Cerebellar nuclear complex (tissue), 1 donor: ENCODE measurements around the gene HMGN2.

Source experiments
- DNase-seq, 2 experiments: peaks; one replicate each; lab custom pipeline; 2025; lab: John Stamatoyannopoulos, UW

HMGN2 gene

DNA sequence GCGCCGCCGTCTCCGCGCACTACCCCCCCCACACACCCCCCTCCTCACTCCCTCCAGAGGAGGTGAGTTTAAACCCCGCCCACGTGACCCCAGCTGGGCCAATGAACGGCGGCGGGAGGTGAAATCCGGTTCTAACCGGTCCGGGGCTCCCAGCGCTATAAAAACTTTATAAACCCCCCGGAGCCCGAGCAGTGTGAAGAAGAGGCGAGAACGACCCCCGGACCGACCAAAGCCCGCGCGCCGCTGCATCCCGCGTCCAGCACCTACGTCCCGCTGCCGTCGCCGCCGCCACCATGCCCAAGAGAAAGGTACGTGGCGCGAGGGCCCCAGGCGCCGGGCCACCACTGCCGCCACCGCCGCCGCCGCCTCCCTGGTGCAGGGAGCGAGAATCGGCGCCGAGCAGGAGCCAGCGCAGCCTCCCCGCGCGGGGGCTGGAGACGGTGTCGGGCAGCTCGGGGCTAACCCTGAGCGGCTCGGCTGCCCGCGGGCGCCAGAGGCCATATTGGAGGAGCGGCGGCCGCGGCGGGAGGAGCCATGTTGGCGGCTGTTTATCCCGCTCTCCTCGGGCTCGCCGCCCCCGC, at the start of gene HMGN2:
Gene HMGN2 (plus strand): TSS at position 121 of the 581 bp plus-strand sequence. CDS start 173 bp downstream, at position 294.
- peak in 1 of 2 experiments; percentile 52 for DNase-seq

DNA sequence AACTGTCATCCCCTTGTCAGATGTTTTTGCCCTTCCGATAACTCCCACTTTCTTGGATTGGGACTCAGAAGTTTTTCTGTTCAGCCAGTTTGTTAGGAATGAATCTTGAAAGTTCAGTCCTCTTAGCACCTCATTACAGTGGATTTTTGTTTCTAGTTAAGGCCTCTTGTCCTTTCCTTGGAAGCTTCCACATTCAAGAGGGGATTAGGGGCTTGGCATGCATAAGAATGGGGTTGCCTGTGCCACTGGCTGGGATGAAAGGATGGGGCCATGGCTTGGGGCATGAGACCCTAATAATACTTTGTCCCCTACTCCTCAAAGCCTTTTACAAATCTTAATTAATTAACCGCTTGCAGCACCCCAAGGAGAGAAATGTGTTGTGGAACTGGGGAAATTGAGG, 42.5 kb upstream of the HMGN2 start:
- no peak for DNase-seq

- DNase-seq, result peak; percentile 81 to 95
Measured at GRCh38 chr1:26431979-26432695, 40.1 kb upstream of the HMGN2 start, which contains the start of gene DHDDS. Gene DHDDS (plus strand): TSS chr1:26432321. CDS start chr1:26432946, 625 bp downstream.

DNA sequence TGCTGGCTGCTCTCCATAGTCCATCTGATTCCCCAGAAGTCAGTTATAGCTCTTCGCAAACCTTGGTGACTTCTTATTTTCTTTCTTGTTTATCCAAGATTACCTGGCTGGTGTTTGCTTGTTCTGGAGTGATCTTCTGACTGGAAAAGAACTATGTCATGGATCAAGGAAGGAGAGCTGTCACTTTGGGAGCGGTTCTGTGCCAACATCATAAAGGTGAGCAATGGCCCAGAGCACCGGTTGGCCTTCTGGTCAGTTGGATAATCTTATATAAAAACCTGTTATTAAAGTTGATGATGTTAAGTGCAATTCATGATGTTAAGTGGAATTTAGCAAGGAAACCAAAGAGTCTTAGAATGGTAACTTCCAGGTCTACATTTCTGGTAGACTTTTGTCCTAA, 39.4 kb upstream of the HMGN2 start:
- DNase-seq, result no peak

DNA sequence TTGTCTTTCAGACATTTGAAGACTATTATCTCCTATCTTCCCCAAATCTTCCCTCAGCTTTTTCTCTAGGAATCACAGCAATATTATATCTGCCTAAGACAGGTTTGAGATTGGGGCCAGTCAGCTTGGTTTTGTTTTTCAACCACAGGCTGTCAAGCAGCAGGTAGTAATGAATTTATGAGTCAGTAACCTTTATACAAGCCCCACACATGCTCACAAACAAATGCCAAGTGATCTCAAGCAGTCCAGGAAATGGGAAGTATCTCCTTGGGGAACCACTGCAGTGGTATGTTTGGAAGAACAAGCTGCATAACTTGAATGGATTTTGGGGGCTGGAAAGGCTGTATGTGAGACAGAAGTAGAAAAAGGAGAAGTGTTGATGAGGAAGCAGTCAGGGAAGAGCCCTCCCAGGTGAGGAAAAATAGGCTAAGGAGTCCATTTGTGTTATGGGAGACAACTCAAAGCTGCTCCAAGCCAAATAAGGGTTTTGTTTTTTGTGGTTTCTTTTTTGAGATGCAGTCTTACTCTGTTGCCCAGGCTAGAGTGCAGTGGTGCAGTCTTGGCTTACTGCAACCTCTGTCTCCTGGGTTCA, 38.0 kb upstream of the HMGN2 start:
- peak in 1 of 2 experiments; percentile 4 for DNase-seq

- DNase-seq, result peak in 1 of 2 experiments; percentile 50
Measured at GRCh38 chr1:26438041-26438440, 34.2 kb upstream of the HMGN2 start.

- no peak for DNase-seq
Measured at GRCh38 chr1:26440259-26440658, 32.0 kb upstream of the HMGN2 start.

DNA sequence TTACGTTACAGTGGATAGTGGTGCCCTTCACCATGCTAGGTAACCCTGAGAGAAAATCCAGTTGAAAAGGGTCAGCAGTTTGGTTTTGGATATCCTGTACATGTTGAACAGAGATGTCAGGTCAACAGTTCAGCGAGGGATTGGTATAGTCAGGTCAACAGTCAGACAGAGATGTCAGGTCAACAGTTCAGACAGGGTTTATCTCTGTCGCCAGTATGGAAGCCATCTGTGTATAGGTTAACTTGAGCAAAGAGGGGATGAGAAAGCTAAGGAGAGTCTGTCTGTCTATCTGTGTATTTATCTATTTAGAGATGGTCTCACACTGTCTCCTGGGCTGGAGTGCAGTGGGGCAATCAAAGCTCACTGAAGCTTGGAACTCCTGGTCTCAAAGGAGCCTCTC, 22.4 kb upstream of the HMGN2 start:
- no peak for DNase-seq

- DNase-seq, result no peak
Measured at GRCh38 chr1:26450908-26451307, 21.3 kb upstream of the HMGN2 start.

- no peak for DNase-seq
Measured at GRCh38 chr1:26452459-26453183, 19.6 kb upstream of the HMGN2 start.

DNA sequence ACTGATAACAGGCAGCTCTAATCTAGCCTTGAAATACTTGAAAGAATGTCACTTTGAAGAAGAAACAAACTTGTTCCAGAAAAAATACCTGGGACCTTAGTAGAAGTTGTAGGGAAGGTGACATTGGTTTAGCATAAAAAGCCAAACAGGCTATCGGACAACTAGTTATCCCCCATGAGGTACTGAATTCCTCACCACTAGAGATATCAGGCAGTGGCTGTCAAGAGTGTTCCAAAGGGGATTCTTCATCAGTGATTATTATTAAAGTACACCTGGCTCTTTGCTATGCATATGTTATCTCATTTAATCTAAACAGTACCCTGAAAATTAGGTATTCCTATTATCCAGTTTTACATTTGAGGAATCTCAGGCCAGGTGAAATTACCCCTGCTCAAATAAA, 13.1 kb upstream of the HMGN2 start:
- no peak for DNase-seq

DNA sequence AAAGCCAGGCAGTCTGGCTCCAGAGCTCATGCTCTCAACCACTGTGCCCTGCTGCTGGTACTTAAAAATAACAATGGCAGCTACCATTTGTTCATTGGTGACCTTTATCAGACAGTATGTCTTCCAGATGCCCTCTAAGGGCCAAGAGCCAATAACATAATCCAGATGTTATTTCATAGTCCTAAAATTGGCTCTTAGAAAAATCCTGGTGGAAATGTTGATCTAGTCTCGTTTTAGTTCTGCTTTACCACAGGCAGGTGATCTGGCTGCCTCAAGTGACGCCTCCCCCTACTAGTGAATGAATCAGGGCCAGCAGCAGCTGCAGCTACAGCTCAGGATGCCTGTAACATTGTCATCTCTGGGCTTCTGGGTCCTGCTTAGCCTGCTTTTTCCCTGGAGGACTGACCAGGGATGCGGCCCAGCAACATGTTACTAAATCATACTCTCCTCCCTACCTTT, 12.6 kb upstream of the HMGN2 start:
- DNase-seq, result no peak

- DNase-seq, result no peak
Measured at GRCh38 chr1:26468911-26469310, 3.3 kb upstream of the HMGN2 start.

DNA sequence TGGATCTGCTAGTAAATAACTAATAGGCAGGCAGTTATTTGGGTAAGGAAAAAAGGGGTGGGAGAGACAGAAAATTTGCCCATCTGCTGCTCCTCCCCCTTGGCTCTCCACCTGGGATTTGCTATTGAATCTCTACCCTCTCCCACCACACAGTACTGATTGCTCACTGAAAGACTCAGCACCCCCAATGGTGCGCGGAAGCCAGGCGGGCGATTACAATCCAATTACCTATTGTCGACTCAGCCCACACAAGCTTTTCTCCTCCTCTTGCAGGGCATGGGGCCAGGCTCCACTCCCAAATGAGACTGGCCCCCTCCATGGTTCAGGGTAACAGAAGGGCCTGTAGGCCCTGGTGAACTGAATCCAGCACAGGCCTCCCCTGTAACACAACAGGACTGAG, 2.7 kb upstream of the HMGN2 start:
- DNase-seq, result no peak

GRCh38 chr1:26470878-26471497, 1.3 kb upstream of the HMGN2 start:
- no peak for DNase-seq

- DNase-seq, result peak in 1 of 2 experiments; percentile 52
Measured at GRCh38 chr1:26471498-26472319, 531 bp upstream of the HMGN2 start.

DNA sequence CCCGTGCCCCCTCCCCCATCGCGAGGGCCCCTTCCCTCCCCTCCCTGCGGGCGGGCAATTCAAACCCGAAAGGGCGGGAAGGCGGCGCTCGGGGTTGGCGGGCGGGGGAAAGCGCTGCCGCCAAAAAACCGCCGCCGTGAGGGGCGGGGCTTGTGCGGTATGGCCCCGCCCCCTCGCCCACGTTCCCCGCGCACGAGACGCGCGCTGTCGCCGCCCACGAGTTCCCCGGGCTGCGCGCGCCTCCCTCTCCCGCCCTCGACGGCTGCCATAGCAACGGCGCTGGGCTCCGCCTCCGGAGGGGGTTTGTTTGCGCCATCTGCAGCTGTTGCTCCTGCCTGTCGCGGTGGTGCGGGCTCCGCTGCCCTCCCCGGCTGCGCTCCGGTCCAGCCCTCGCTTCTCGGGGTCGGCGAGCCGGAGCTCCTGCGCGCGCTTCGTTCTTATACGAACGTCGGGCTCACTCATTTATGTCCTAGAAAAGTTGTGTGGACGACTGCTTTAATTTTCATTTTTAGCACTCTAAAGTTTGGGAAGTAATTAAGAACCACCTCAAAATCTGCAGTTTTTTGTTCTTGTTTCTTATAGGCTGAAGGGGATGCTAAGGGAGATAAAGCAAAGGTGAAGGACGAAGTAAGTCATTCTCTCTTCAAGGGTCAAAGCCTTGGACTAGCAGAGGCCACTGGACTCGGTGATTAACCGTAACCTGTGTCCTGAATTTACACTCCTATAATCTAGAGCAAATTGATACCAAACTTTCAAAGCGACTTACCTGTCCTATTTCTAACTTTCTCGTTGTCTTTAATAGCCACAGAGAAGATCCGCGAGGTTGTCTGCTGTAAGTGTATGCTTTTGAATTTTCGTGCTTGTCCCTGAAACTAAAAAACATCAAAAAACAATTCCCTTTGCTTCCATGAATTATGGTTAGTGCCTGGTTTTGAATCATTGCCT, 933 bp downstream of the HMGN2 start:
- peak; percentile 42 to 87 for DNase-seq

DNA sequence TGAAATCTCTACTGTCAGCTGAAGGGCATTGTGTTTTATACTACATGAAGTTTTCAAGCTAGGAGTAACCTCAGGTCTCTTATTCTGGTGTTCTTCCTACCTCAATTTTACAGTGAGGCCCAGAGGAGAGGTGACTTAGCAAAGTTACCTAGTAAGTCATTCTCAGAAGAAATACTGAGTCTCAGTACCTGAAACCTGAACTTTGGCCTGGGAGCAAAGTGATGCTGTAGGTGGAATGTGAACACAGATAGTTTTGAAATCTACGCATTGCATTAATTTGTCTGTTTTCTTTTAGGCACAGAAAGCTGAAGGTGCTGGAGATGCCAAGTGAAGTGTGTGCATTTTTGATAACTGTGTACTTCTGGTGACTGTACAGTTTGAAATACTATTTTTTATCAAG, 2.6 kb downstream of the HMGN2 start:
- no peak for DNase-seq

GRCh38 chr1:26475989-26476388, 3.7 kb downstream of the HMGN2 start:
- DNase-seq, result no peak

DNA sequence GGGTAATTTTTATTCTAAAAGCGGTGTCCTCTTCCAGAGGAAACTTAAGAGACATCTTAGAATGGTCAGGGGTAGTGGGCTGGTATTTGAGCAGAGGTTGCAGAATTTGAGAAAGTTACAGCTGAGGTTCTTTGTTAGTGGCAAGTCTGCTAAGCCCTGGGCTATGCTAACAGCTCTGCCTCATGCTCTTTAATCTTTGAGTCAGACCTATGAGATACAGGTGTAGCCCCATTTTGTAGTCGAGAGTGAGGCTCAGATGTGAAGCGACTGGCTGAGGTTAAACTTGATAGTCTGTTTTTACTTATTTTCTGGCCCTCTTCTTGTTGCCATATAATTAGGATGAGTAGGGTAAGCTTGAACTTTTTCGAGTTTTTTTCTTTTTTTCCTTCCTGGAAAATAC, 4.7 kb downstream of the HMGN2 start:
- DNase-seq, result no peak
